Upper lobe of right lung (tissue), 1 donor: ENCODE measurements around the gene KDM2B. TPM values are rescaled to one million over a fixed set of nuclear protein-coding genes. Genes with fewer than 3 reads are reported as not detected.
A peak's percentile ranks its signal among the peaks of the same experiment; 100 is the strongest.

Experiments used
- ATAC-seq: fragments of 200-7000 bp; cut with Tn5 transposase; one replicate; pipeline ENCODE4 v1.9.1; 2020; ENCODE audit warnings: mild to moderate bottlenecking, moderate library complexity
- DNase-seq: peaks from one replicate; pipeline ENCODE4 v3.0.0-alpha.2; 2020
- H3K27ac ChIP-seq: fragments of 200-600 bp; one replicate; pipeline ENCODE4 v1.8.0; 2022
- H3K27me3 ChIP-seq: fragments of 200-600 bp; one replicate; pipeline ENCODE4 v1.8.0; 2022; ENCODE audit warnings: mild to moderate bottlenecking
- H3K36me3 ChIP-seq: fragments of 200-600 bp; one replicate; pipeline ENCODE4 v1.8.0; 2022
- H3K4me1 ChIP-seq: fragments of 200-600 bp; one replicate; pipeline ENCODE4 v1.8.0; 2022
- H3K4me3 ChIP-seq: fragments of 200-600 bp; one replicate; pipeline ENCODE4 v1.8.0; 2022; ENCODE audit warnings: mild to moderate bottlenecking
- H3K9me3 ChIP-seq: fragments of 200-600 bp; one replicate; pipeline ENCODE4 v1.8.0; 2022
- intact Hi-C: fragments of 100-400 bp; cut with DNase I; formaldehyde crosslinking; loops from one replicate; pipeline ENCODE4 v1.11.0; 2022
- total RNA-seq: library from RNA; stranded (reverse); fragmentation: NEBNext Ultra II Directional; extraction: Animal tissue kit (Norgen Biotek cat#: 25700); gene quantifications from one replicate; pipeline ENCODE4 v1.2.1, GENCODE V29; 2021
- TF ChIP-seq, protein P1 (sequence below): fragments of 200-600 bp; IDR thresholded peaks from one replicate; pipeline ENCODE4 v1.8.0; 2022; ENCODE audit warnings: antibody characterized with exemption
- donor health status: DM: no; HTN: yes; CAD: no; lungs with severe emphysema.

KDM2B gene
- total RNA-seq, 1 donor from 2014 or later: 35.4 TPM

DNA sequence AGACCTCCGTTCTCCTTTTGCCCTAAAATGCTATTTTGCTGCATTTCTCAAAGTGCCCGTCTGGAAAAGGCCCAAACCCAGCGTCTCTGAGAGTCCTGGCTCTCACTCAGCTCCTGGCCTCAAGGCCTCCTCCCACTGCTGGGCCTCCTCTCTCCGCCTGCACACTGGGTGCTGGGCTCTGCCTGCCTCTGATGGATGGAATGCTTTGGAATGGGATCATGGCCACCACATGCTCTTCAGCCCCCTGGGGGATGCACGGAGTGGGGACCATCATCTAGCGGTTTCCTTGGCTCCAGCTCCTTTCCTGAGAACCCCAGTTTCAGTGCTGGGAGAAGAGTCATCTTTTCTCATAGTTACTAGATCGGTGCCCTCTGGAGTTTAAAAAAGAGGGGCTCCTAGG lies 65.2 kb downstream of the KDM2B start:
- Histone ChIP-seq H3K27me3 (no peaks in the 10 kb centered on the region), H3K9me3 (no peaks in the 10 kb centered on the region), H3K4me1 (peaks cover 7% of the 10 kb centered on the region), H3K4me3 (no peak overlapping the region), H3K36me3 (peaks cover 26% of the 10 kb centered on the region), H3K27ac (no peak overlapping the region)
- no peak for ATAC-seq
- DNase-seq: no peak
- TF ChIP-seq, protein P1, sequence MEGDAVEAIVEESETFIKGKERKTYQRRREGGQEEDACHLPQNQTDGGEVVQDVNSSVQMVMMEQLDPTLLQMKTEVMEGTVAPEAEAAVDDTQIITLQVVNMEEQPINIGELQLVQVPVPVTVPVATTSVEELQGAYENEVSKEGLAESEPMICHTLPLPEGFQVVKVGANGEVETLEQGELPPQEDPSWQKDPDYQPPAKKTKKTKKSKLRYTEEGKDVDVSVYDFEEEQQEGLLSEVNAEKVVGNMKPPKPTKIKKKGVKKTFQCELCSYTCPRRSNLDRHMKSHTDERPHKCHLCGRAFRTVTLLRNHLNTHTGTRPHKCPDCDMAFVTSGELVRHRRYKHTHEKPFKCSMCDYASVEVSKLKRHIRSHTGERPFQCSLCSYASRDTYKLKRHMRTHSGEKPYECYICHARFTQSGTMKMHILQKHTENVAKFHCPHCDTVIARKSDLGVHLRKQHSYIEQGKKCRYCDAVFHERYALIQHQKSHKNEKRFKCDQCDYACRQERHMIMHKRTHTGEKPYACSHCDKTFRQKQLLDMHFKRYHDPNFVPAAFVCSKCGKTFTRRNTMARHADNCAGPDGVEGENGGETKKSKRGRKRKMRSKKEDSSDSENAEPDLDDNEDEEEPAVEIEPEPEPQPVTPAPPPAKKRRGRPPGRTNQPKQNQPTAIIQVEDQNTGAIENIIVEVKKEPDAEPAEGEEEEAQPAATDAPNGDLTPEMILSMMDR: no peak
- intact Hi-C loops: no loop called here

DNA sequence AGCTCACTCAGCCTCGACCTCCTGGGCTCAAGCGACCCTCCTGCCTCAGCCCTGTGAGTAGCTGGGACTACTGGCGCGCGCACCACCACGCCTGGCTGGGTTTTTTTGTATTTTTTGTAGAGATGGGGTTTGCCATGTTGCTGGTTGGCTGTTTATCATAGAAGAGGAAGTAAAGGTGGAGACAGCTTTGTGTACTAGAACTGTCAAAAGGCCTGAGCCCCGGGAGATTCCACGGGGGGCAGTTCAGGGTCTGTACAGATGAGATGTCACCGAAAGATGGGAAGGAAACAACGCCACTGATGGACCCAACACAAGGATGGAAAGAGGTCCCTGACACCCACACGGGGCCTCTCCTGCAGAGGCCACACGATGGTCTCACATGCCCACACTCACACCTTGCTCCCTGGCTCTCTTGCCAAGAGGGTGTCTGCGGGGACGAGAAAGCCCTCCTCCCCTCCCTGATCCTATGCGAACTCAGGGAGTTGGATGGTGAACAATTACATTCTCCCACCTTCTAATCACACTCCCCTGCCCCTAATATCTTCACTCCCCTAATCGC lies 66.6 kb downstream of the KDM2B start:
- ATAC-seq: no peak

DNA sequence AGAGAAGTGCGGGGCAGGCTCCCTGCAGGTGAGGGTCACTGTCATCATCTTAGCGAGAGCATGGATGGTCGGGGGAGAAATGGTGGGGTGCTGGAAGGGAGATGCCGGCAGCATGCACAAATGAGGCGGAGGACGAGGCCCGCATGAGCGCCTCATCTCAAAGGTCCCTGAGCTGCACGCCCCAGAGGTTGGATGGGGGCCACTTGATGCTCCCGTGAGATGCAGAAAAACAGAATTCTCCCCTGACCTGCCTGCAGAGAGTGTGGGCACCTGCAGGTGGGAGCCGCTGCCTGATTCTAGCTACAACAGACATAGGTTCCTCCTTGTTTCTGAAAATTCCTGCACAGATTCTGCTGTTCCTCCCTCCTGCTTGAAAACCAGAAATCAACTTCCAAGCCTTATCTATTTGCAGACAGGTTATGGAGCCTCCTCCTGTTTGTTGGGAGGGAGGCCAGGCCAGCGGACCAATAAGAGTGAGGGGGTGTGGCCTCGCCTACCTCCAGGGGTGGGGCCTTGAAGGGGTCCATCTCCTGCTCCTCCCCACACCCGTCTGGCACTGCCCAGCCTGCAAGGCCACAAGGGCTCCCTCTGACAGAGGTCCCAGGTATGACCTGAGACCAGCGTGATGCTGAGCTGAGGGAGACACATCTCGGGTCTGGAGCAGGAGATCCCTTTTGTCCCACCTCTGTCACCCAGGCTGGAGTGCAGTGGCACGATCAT lies 67.2 kb downstream of the KDM2B start:
- Histone ChIP-seq H3K4me3 (no peak overlapping the region), H3K9me3 (no peaks in the 10 kb centered on the region), H3K27ac (no peak overlapping the region), H3K4me1 (no peaks in the 10 kb centered on the region), H3K27me3 (no peaks in the 10 kb centered on the region), H3K36me3 (peaks cover 33% of the 10 kb centered on the region)
- intact Hi-C loops: no loop called here
- DNase-seq (peak; percentile 73), ATAC-seq (peak; percentile 87)
- TF ChIP-seq, protein P1: no peak

More for the DNA sequence above, 66.6 kb downstream of the KDM2B start:
- DNase-seq: no peak
- H3K4me3 ChIP-seq: no peak overlapping the region
- peaks cover 31% of the 10 kb centered on the region for H3K36me3 ChIP-seq
- no peaks in the 10 kb centered on the region for H3K27me3 ChIP-seq
- H3K4me1 ChIP-seq: no peaks in the 10 kb centered on the region
- H3K9me3 ChIP-seq: no peaks in the 10 kb centered on the region
- H3K27ac ChIP-seq: no peak overlapping the region
- TF ChIP-seq, protein P1: no peak
- intact Hi-C loops: no loop called here

DNA sequence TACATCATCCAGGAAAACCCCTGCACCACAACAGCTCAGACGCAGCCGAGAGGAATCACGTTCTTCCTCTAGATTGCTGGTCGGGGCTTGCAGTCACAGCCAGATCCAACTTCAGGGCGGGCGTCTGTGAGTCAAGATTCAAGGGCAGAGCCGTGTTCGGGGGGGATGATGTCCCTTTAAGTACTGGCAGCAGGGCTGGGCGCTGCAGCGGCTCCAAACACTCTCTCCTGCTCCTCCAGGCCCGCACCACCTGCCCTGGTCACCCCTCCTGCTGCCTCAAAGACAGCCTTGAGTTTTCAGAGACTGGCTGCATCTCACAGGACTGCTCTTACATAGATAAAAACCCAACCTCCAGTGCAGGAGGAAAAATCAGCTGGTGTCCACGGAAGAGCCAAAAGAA lies 68.3 kb downstream of the KDM2B start:
- no peak for ATAC-seq
- intact Hi-C loops: no loop called here
- Histone ChIP-seq H3K36me3 (peaks cover 32% of the 10 kb centered on the region), H3K9me3 (no peaks in the 10 kb centered on the region), H3K4me1 (no peaks in the 10 kb centered on the region), H3K4me3 (no peak overlapping the region), H3K27ac (no peak overlapping the region), H3K27me3 (no peaks in the 10 kb centered on the region)
- TF ChIP-seq, protein P1: no peak
- DNase-seq: no peak

DNA sequence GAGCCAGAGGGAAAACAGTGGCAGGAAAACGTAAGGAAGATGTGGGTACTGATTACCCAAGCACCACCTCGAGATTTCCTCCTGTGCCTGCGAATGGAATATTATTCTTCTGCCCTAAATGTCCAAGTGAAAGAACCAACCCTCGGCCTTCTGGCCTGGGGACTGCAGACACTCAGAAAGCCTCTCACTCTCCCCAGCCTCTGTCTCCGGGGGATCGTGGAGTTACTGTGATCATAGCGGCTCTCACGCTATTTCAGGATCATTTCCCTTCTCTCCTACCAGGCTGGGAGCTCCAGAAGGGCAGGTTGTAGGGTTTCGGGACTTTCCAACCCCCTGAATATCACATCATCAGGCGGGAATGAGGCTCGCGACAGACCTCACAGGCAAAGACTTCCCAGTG lies 68.9 kb downstream of the KDM2B start:
- H3K4me1 ChIP-seq: no peaks in the 10 kb centered on the region
- TF ChIP-seq, protein P1: no peak
- no peak overlapping the region for H3K27ac ChIP-seq
- H3K9me3 ChIP-seq: no peaks in the 10 kb centered on the region
- no peaks in the 10 kb centered on the region for H3K27me3 ChIP-seq
- peaks cover 36% of the 10 kb centered on the region for H3K36me3 ChIP-seq
- no peak for DNase-seq
- no peak overlapping the region for H3K4me3 ChIP-seq
- intact Hi-C loops: no loop called here
- no peak for ATAC-seq
